ENCODE data around the gene CADM4. TPM values are rescaled to one million over a fixed set of nuclear protein-coding genes. Genes with fewer than 3 reads are reported as not detected.

Gene CADM4
- total RNA-seq, 1 experiment from 2014 or later = 17.5 TPM

DNA sequence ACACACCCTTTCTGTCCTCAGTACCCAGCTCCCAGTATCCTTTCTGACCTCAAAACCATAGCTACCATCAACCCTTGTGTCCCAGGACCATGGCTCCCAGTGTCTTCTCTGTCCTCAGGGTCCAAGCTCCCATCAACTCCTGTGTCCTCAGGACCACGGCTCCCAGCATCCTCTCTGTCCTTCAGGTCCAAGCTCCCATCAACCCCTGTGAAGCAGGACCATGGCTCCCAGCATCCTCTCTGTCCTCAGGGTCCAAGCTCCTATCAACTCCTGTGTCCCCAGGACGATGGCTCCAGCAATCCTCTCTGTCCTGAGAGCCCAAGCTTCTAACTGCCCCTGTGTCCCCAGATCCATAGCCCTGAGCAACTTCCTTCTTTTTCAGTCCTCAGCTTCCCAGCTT, 1.7 kb upstream of the CADM4 start:
- H3K4me1 Mint-ChIP-seq (ENCODE audit: low read depth, unreplicated experiment) = peaks cover 25% of the 10 kb centered on the region
- peak overlapping the region; percentile 53 for H3K27ac Mint-ChIP-seq (ENCODE audit: unreplicated experiment)
- H3K4me3 Mint-ChIP-seq (ENCODE audit: low read depth, unreplicated experiment) = peak overlapping the region; percentile 74
- intact Hi-C loops (cut with micrococcal nuclease; ENCODE audit: unreplicated experiment) = no loop called here
- peaks cover 45% of the 10 kb centered on the region for H3K27me3 Mint-ChIP-seq (ENCODE audit: unreplicated experiment)
- H3K36me3 Mint-ChIP-seq (ENCODE audit: insufficient read depth, unreplicated experiment) = peaks cover 29% of the 10 kb centered on the region
- H3K9me3 Mint-ChIP-seq (ENCODE audit: low read depth, unreplicated experiment) = peaks cover under 1% of the 10 kb centered on the region
- no TSS peak for BruUV-seq (replicated peaks)
- TF ChIP-seq, protein P1, sequence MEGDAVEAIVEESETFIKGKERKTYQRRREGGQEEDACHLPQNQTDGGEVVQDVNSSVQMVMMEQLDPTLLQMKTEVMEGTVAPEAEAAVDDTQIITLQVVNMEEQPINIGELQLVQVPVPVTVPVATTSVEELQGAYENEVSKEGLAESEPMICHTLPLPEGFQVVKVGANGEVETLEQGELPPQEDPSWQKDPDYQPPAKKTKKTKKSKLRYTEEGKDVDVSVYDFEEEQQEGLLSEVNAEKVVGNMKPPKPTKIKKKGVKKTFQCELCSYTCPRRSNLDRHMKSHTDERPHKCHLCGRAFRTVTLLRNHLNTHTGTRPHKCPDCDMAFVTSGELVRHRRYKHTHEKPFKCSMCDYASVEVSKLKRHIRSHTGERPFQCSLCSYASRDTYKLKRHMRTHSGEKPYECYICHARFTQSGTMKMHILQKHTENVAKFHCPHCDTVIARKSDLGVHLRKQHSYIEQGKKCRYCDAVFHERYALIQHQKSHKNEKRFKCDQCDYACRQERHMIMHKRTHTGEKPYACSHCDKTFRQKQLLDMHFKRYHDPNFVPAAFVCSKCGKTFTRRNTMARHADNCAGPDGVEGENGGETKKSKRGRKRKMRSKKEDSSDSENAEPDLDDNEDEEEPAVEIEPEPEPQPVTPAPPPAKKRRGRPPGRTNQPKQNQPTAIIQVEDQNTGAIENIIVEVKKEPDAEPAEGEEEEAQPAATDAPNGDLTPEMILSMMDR (IDR thresholded peaks at IDR 0.05; ENCODE audit: unreplicated experiment) = no peak
- no peak for DNase-seq
- CTCF ChIA-PET = interaction anchor here (0.5 to 0.7 kb wide), 2 partner anchors 94 to 137 kb away, joined by 4 to 7 read pairs; partner anchors contain the start of gene PHLDB3

GRCh38 chr19:43640424-43640757, 741 bp upstream of the CADM4 start:
- H3K9me3 Mint-ChIP-seq (ENCODE audit: low read depth, unreplicated experiment) = no peaks in the 10 kb centered on the region
- BruUV-seq (replicated peaks) = no TSS peak
- intact Hi-C loops (cut with micrococcal nuclease; ENCODE audit: unreplicated experiment) = no loop called here
- H3K4me3 Mint-ChIP-seq (ENCODE audit: low read depth, unreplicated experiment) = peak overlapping the region; percentile 74
- peak overlapping the region; percentile 10 for H3K27ac Mint-ChIP-seq (ENCODE audit: unreplicated experiment)
- CTCF ChIA-PET = interaction anchor here (0.7 kb wide), 1 partner anchor 28 kb away, joined by 4 read pairs; no protein-coding TSS in a partner anchor
- no peak for DNase-seq
- peaks cover 45% of the 10 kb centered on the region for H3K27me3 Mint-ChIP-seq (ENCODE audit: unreplicated experiment)
- H3K4me1 Mint-ChIP-seq (ENCODE audit: low read depth, unreplicated experiment) = peaks cover 25% of the 10 kb centered on the region
- H3K36me3 Mint-ChIP-seq (ENCODE audit: insufficient read depth, unreplicated experiment) = peaks cover 32% of the 10 kb centered on the region
- TF ChIP-seq, protein P1 (IDR thresholded peaks at IDR 0.05; ENCODE audit: unreplicated experiment) = no peak

DNA sequence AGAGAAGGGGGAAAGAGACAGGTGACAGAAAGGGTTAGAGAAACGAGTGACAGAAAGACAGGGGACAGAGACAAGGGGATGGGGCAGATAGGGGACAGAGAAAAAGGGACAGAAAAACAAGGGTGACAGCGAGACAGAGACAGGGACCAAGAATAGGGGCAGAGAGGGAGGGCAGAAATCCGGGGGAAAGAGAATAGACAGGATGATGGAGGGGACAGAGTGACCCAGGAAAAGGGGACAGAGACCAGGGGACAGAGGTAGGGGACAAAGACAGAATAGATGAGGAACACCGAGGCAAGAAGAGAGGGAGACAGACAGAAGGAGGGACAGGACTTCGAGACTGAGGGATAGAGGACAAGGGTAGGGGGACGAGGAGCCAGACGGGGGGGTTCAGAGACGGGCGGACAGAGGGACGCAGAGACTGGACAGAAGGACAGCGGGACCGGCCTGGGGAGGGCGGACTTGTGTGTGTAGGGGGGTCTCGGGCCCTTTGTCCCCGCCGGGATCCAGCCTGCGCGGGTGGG, 593 bp downstream of the CADM4 start:
- Mint-ChIP-seq H3K27me3 (ENCODE audit: unreplicated experiment) (peaks cover 45% of the 10 kb centered on the region), H3K27ac (ENCODE audit: unreplicated experiment) (peak overlapping the region; percentile 70), H3K4me1 (ENCODE audit: low read depth, unreplicated experiment) (peaks cover 25% of the 10 kb centered on the region), H3K4me3 (ENCODE audit: low read depth, unreplicated experiment) (peak overlapping the region; percentile 74), H3K9me3 (ENCODE audit: low read depth, unreplicated experiment) (no peaks in the 10 kb centered on the region), H3K36me3 (ENCODE audit: insufficient read depth, unreplicated experiment) (peaks cover 32% of the 10 kb centered on the region)
- CTCF ChIA-PET = no interaction called here
- intact Hi-C loops (cut with micrococcal nuclease; ENCODE audit: unreplicated experiment) = no loop called here
- TF ChIP-seq, protein P1 (IDR thresholded peaks at IDR 0.05; ENCODE audit: unreplicated experiment) = no peak
- no TSS peak for BruUV-seq (replicated peaks)
- no peak for DNase-seq

DNA sequence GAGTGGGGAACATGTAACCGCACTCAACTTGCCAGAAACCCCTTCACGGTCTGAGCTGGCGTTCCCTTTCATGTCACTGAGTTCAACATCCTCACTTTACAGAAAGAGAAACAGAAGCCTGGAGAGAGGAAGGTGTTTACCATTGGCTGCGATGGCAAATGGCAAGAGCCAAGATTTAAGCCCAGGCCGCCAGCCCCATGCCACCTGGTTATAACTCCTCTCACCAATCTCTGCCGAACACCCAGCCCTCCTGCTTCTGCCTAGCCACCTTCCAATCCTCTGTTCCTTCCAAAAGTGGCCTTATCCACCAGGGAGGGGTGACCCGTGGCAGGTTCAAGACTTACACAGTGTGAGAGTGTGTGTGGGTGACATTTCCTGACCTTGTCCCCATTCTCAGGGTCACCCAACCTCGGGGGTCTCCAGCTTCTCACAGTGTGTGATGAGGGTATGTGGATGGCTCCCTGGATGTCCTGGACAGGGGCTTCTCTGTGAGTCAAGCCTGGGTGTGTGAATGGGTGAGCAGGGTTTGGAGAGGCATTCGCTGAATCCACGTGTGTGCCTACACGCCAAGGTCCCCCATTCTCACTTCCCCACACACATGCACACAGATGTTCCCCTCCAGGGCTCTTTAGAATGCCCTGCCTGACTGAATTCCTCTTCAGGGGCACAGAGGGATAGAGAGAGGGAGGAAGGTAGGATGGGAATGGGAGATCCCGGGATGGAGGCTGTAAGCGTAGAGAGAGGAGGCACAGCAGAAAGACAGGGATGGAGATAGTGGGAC, 1.2 kb downstream of the CADM4 start:
- no peaks in the 10 kb centered on the region for H3K9me3 Mint-ChIP-seq (ENCODE audit: low read depth, unreplicated experiment)
- intact Hi-C loops (cut with micrococcal nuclease; ENCODE audit: unreplicated experiment) = no loop called here
- peak overlapping the region; percentile 70 for H3K27ac Mint-ChIP-seq (ENCODE audit: unreplicated experiment)
- peaks cover 32% of the 10 kb centered on the region for H3K36me3 Mint-ChIP-seq (ENCODE audit: insufficient read depth, unreplicated experiment)
- H3K4me1 Mint-ChIP-seq (ENCODE audit: low read depth, unreplicated experiment) = peaks cover 25% of the 10 kb centered on the region
- DNase-seq = no peak
- CTCF ChIA-PET = no interaction called here
- H3K4me3 Mint-ChIP-seq (ENCODE audit: low read depth, unreplicated experiment) = peak overlapping the region; percentile 74
- TF ChIP-seq, protein P1 (IDR thresholded peaks at IDR 0.05; ENCODE audit: unreplicated experiment) = no peak
- H3K27me3 Mint-ChIP-seq (ENCODE audit: unreplicated experiment) = peaks cover 45% of the 10 kb centered on the region
- BruUV-seq (replicated peaks) = TSS peak; percentile 70

All from Calu3 (cell line).